ENCODE results near the gene LSM12. TPM values are rescaled to one million over a fixed set of nuclear protein-coding genes. Genes with fewer than 3 reads are reported as not detected.

LSM12 gene
- total and polyA plus RNA-seq, 12 donors = 25.2 to 60.7 (median 42.3) TPM

DNA sequence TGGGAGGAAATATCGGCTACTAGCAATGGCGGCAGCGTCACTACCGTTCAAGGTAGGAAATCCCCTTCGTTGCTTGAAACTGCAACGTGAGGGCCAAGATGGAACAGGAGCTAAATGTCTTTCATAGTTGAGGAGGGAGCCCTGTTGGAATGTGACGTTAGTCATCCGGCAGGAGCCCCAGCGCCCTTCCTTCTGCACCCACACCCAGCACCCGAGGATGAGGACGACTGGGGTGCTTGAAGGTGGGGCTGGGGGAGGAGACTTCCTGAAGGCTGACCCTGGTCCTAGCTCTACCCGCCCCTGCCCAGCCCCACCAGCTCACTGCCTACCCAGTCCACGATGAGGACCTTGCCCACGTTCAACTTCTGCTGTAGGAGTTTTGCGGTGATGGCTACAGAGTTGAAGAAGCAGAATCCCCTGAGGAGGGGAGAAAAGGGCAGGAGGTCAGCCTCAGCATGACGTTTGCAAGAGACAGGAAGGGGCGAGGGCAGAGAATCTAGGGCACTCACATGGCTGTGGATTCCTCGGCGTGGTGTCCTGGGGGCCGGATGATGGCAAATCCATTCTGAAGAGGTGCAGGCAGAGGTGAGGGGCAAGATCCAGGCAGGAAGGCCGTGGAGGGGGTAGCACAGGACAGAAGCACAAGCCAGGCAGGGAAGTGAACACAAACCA lies 15.9 kb upstream of the LSM12 start:
- intact Hi-C loops (cut with DNase I) = no loop called here
- no peak for DNase-seq
- no peaks in the 10 kb centered on the region for H3K27me3 ChIP-seq
- no peak for ATAC-seq
- peaks cover 0 to 100% (median 76%) of the 10 kb centered on the region in 9 donors for H3K36me3 ChIP-seq
- no peak overlapping the region for H3K27ac ChIP-seq
- TF ChIP-seq, protein P1, sequence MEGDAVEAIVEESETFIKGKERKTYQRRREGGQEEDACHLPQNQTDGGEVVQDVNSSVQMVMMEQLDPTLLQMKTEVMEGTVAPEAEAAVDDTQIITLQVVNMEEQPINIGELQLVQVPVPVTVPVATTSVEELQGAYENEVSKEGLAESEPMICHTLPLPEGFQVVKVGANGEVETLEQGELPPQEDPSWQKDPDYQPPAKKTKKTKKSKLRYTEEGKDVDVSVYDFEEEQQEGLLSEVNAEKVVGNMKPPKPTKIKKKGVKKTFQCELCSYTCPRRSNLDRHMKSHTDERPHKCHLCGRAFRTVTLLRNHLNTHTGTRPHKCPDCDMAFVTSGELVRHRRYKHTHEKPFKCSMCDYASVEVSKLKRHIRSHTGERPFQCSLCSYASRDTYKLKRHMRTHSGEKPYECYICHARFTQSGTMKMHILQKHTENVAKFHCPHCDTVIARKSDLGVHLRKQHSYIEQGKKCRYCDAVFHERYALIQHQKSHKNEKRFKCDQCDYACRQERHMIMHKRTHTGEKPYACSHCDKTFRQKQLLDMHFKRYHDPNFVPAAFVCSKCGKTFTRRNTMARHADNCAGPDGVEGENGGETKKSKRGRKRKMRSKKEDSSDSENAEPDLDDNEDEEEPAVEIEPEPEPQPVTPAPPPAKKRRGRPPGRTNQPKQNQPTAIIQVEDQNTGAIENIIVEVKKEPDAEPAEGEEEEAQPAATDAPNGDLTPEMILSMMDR (IDR thresholded peaks at IDR 0.05) = no peak
- no peak overlapping the region for H3K4me3 ChIP-seq
- no peaks in the 10 kb centered on the region for H3K9me3 ChIP-seq
- peaks cover 0 to 16% (median 0%) of the 10 kb centered on the region in 9 donors for H3K4me1 ChIP-seq
- 77 to 79% methylated on average over 21 of the region's 21 CpGs for WGBS, 2 donors

DNA sequence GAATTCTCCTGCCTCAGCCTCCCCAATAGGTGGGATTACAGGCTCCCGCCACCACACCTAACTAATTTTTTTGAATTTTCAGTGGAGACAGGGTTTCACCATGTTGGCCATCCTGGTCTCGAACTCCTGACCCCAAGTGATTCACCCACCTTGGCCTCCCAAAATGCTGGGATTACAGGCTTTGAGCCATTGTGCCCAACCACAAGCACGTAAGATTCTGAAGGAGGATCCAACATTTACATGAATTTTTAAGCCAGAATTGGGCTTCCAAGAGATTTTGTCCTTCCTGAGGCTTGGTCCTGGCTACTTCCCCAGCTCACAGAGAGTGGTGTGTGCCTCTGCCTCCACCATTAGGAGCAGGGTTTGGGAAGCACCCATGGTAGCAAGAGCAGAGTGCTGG lies 15.2 kb upstream of the LSM12 start:
- DNase-seq (no peak), ATAC-seq (no peak)
- H3K9me3 ChIP-seq = no peaks in the 10 kb centered on the region
- peaks cover 0 to 23% (median 0%) of the 10 kb centered on the region in 9 donors for H3K4me1 ChIP-seq
- 97% methylated on average over 3 of the region's 3 CpGs for WGBS, 2 donors
- no peak overlapping the region for H3K27ac ChIP-seq
- TF ChIP-seq, protein P1 (IDR thresholded peaks at IDR 0.05) = no peak
- H3K27me3 ChIP-seq = no peaks in the 10 kb centered on the region
- intact Hi-C loops (cut with DNase I) = no loop called here
- H3K36me3 ChIP-seq = peaks cover 0 to 100% (median 78%) of the 10 kb centered on the region in 9 donors
- no peak overlapping the region for H3K4me3 ChIP-seq

DNA sequence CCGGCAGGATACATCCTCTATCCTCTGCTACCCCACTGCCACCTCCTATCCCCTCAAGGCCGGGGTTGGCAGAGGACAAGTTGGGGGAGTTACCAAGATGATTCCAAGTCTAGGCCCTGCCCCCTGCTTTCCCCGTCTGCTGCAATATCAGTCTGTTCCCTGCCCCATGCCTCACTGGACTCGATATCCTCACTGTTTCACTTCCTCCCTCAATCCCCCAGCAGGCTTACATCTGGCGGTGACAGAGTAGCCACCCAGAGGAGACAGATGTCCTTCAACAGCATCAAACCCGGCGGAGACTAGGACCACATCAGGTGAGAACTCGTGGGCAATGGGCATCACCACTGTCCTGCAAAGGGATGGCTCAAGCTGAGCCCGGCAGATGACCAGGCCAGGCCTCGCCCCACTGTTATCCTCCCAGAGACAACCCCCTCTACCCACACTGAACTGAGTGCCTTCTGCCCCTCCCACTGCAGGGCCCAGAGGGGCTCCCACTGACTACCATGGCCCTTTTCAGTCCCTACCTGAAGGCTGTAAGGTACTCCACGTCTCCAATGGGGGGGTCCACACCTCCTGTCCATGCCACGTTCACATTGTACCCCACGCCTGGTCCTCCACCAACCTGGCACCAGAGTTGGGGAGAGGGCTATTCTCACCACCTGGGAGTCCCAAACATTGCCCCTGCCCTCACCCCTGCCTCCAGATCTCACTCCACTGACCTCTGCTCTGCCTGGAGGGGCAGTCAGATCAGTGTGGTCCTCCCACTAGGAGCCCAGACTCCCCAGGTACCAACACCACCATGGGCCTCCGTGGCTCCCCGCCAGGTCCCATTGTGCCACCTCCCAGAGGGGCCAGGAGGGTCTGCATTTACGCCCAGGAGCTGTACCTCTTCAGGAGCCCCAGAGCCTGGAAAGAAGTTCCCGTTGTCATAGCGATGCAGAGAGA lies 13.7 kb upstream of the LSM12 start:
- no peak overlapping the region for H3K4me3 ChIP-seq
- TF ChIP-seq, protein P1 (IDR thresholded peaks at IDR 0.05) = no peak
- 79 to 81% methylated on average over 18 of the region's 18 CpGs for WGBS, 2 donors
- DNase-seq = no peak
- intact Hi-C loops (cut with DNase I) = no loop called here
- no peaks in the 10 kb centered on the region for H3K27me3 ChIP-seq
- no peak for ATAC-seq
- peaks cover 4 to 100% (median 80%) of the 10 kb centered on the region in 9 donors for H3K36me3 ChIP-seq
- H3K9me3 ChIP-seq = no peaks in the 10 kb centered on the region
- H3K27ac ChIP-seq = no peak overlapping the region
- H3K4me1 ChIP-seq = peaks cover 0 to 20% (median 0%) of the 10 kb centered on the region in 9 donors

DNA sequence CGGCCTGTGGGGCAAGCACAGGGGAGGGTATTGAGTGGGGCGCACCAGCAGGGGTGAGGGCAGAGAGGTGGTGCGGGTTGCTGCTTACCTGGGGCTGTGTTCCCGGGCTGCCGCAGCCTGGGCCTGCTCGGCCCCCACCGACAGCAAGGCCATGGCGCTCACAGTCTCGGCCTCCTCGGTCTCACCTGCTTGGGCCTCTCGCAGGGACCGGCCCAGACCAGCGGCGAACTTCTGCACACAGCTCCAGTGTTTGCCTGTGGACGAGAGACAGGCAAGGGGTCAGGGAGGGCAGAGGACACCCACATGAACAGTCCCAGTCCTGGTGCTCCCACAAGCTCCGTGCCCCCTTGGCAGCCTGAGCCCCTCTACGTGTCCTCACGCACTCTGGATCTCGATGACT lies 11.9 kb upstream of the LSM12 start:
- Histone ChIP-seq H3K27me3 (no peaks in the 10 kb centered on the region), H3K36me3 (peaks cover 4 to 100% (median 65%) of the 10 kb centered on the region in 9 donors), H3K4me1 (peaks cover 0 to 20% (median 0%) of the 10 kb centered on the region in 9 donors), H3K4me3 (no peak overlapping the region), H3K27ac (no peak overlapping the region), H3K9me3 (no peaks in the 10 kb centered on the region)
- no peak for ATAC-seq
- 89 to 92% methylated on average over 18 to 19 of the region's 19 CpGs for WGBS, 2 donors
- TF ChIP-seq, protein P1 (IDR thresholded peaks at IDR 0.05) = no peak
- intact Hi-C loops (cut with DNase I) = no loop called here
- no peak for DNase-seq
